HL-60 (cell line): ENCODE results near the gene UGGT1.

Experiments used
- CTCF ChIP-seq: IDR thresholded peaks from one replicate; pipeline ENCODE4 v1.5.1; 2011; ENCODE audit warnings: low read length, control low read depth, inconsistent platforms; ENCODE audit not compliant: insufficient read depth
- GABPA ChIP-seq: IDR thresholded peaks from 2 replicates; pipeline ENCODE4 v1.6.1; 2012; ENCODE audit warnings: low read depth
- POLR2AphosphoS5 ChIP-seq: IDR thresholded peaks from 2 replicates; pipeline ENCODE4 v1.6.1; 2012; ENCODE audit warnings: low read depth
- REST ChIP-seq: IDR thresholded peaks from 2 replicates; pipeline ENCODE4 v1.6.1; 2012; ENCODE audit warnings: low read depth; ENCODE audit not compliant: insufficient replicate concordance
- SPI1 ChIP-seq: IDR thresholded peaks from 2 replicates; pipeline ENCODE4 v1.6.1; 2012; ENCODE audit warnings: low read depth, mild to moderate bottlenecking, borderline replicate concordance

- TF ChIP-seq CTCF (no peak), SPI1 (no peak), GABPA (no peak), POLR2AphosphoS5 (no peak), REST (no peak)
These were observed 108.1 kb downstream of the UGGT1 start for GRCh38 chr2:128199141-128199540.
